Neural progenitor cell (in vitro differentiated cells): ENCODE data around the gene SLC1A4.

Experiments used
- CTCF ChIP-seq: fragments of 200-600 bp; sonication (generic); IDR thresholded peaks from 2 replicates; pipeline ENCODE4 v1.5.1; 2017; ENCODE audit warnings: antibody characterized with exemption, mild to moderate bottlenecking
- EZH2 ChIP-seq: fragments of 200-600 bp; sonication (generic); IDR thresholded peaks from 2 replicates; pipeline ENCODE4 v1.6.1; 2017; ENCODE audit warnings: antibody characterized with exemption, mild to moderate bottlenecking, moderate library complexity

- TF ChIP-seq CTCF (peak; percentile 38), EZH2 (no peak)
These were observed 28.1 kb downstream of the SLC1A4 start for GRCh38 chr2:65017335-65017734.
